Smooth muscle cell (in vitro differentiated cells): Measurements from ENCODE around the gene DOK6. TPM values are rescaled to one million over a fixed set of nuclear protein-coding genes. Genes with fewer than 3 reads are reported as not detected.

Experiments used
- DNase-seq: peaks from one replicate; lab custom pipeline; 2025; ENCODE audit not compliant: unreplicated experiment; lab: John Stamatoyannopoulos, UW
- H2AFZ ChIP-seq: fragments of 200-600 bp; sonication (generic); 2 replicates; pipeline ENCODE4 v1.6.0; 2016; ENCODE audit warnings: antibody characterized with exemption, low read depth, mild to moderate bottlenecking
- H3F3A ChIP-seq: fragments of 200-600 bp; sonication (generic); 2 replicates; pipeline ENCODE4 v1.6.0; 2017; ENCODE audit warnings: antibody characterized with exemption, low read depth
- H3K27ac ChIP-seq: fragments of 200-600 bp; sonication (generic); 2 replicates; pipeline ENCODE4 v1.5.1; 2016; ENCODE audit warnings: low read depth, mild to moderate bottlenecking
- H3K27me3 ChIP-seq: fragments of 200-600 bp; sonication (generic); 2 replicates; pipeline ENCODE4 v1.6.1; 2016; ENCODE audit warnings: low read depth, mild to moderate bottlenecking
- H3K36me3 ChIP-seq: fragments of 200-600 bp; sonication (generic); 2 replicates; pipeline ENCODE4 v1.5.1; 2016; ENCODE audit warnings: low read depth
- H3K4me1 ChIP-seq: fragments of 200-600 bp; sonication (generic); 2 replicates; pipeline ENCODE4 v1.5.1; 2016; ENCODE audit warnings: low read depth
- H3K4me2 ChIP-seq: fragments of 200-600 bp; sonication (generic); 2 replicates; pipeline ENCODE4 v1.6.0; 2016; ENCODE audit warnings: mild to moderate bottlenecking
- H3K4me3 ChIP-seq: fragments of 200-600 bp; sonication (generic); 2 replicates; pipeline ENCODE4 v1.5.1; 2016; ENCODE audit warnings: mild to moderate bottlenecking
- H3K79me2 ChIP-seq: fragments of 200-600 bp; sonication (generic); 2 replicates; pipeline ENCODE4 v1.6.0; 2016; ENCODE audit warnings: low read depth, mild to moderate bottlenecking
- H3K9ac ChIP-seq: fragments of 200-600 bp; sonication (generic); 2 replicates; pipeline ENCODE4 v1.6.0; 2016; ENCODE audit warnings: low read depth
- H3K9me3 ChIP-seq: fragments of 200-600 bp; sonication (generic); replicated peaks from 2 replicates; pipeline ENCODE4 v1.5.1; 2016; ENCODE audit warnings: low read depth
- H4K20me1 ChIP-seq: fragments of 200-600 bp; sonication (generic); 2 replicates; pipeline ENCODE4 v1.6.0; 2016; ENCODE audit warnings: low read depth
- CTCF ChIP-seq: fragments of 200-600 bp; sonication (generic); IDR thresholded peaks from 2 replicates; pipeline ENCODE4 v1.5.1; 2017; ENCODE audit warnings: borderline replicate concordance, mild to moderate bottlenecking, antibody characterized with exemption; ENCODE audit not compliant: insufficient read depth, poor library complexity, severe bottlenecking
- WGBS: methylation state at CpG from one replicate; pipeline ENCODE4 v1.1.7; 2016; ENCODE audit warnings: low lambda C conversion rate; 5-methylcytosine and 5-hydroxymethylcytosine counted together
- polyA plus RNA-seq: library from polyadenylated mRNA; unstranded; fragments of >200 nt; fragmentation: Nextera tagmentation; extraction: Ambion mirVana; gene quantifications from 2 replicates; pipeline ENCODE4 v1.2.1, GENCODE V29; 2016
- total RNA-seq: library from RNA; depleted of rRNA; stranded (reverse); fragments of >200 nt; gene quantifications from 2 replicates; pipeline ENCODE4 v1.2.3, GENCODE V29; 2014

Gene DOK6
- total and polyA plus RNA-seq, 2 experiments from 2014 or later = 7.2 to 21.4 TPM

GRCh38 chr18:69871363-69871762 lies 470.7 kb downstream of the DOK6 start:
- Histone ChIP-seq H3K36me3 (no peaks in the 10 kb centered on the region), H3K79me2 (no peaks in the 10 kb centered on the region), H3K9ac (no peak overlapping the region), H4K20me1 (no peaks in the 10 kb centered on the region), H3K27me3 (no peaks in the 10 kb centered on the region), H3F3A (no peaks in the 10 kb centered on the region), H3K4me2 (no peak overlapping the region), H3K4me1 (no peaks in the 10 kb centered on the region), H3K9me3 (no peaks in the 10 kb centered on the region), H3K27ac (no peak overlapping the region), H3K4me3 (no peak overlapping the region), H2AFZ (no peak overlapping the region)
- no peak for TF ChIP-seq CTCF
- no peak for DNase-seq
- 84% methylated on average over 2 of the region's 2 CpGs for WGBS

- H3K9me3 ChIP-seq = no peaks in the 10 kb centered on the region
- no peaks in the 10 kb centered on the region for H3K4me1 ChIP-seq
- no peaks in the 10 kb centered on the region for H3F3A ChIP-seq
- WGBS = 78% methylated on average over 4 of the region's 4 CpGs
- no peak overlapping the region for H3K4me3 ChIP-seq
- no peak overlapping the region for H3K9ac ChIP-seq
- H3K79me2 ChIP-seq = no peaks in the 10 kb centered on the region
- no peak for DNase-seq
- no peak overlapping the region for H3K4me2 ChIP-seq
- H3K27me3 ChIP-seq = no peaks in the 10 kb centered on the region
- TF ChIP-seq CTCF = no peak
- no peaks in the 10 kb centered on the region for H4K20me1 ChIP-seq
- H3K27ac ChIP-seq = no peak overlapping the region
- no peaks in the 10 kb centered on the region for H3K36me3 ChIP-seq
- no peak overlapping the region for H2AFZ ChIP-seq
These were observed 472.0 kb downstream of the DOK6 start for GRCh38 chr18:69872661-69873060.

GRCh38 chr18:69874058-69874457 lies 473.4 kb downstream of the DOK6 start:
- Histone ChIP-seq H3K79me2 (no peaks in the 10 kb centered on the region), H3K4me3 (no peak overlapping the region), H3K27me3 (no peaks in the 10 kb centered on the region), H3K36me3 (no peaks in the 10 kb centered on the region), H3K9ac (no peak overlapping the region), H3K9me3 (no peaks in the 10 kb centered on the region), H3F3A (no peaks in the 10 kb centered on the region), H4K20me1 (no peaks in the 10 kb centered on the region), H2AFZ (no peak overlapping the region), H3K4me2 (no peak overlapping the region), H3K4me1 (no peaks in the 10 kb centered on the region), H3K27ac (no peak overlapping the region)
- no peak for TF ChIP-seq CTCF
- 80% methylated on average over 2 of the region's 2 CpGs for WGBS
- no peak for DNase-seq

- no peak overlapping the region for H3K27ac ChIP-seq
These were observed 475.8 kb downstream of the DOK6 start for GRCh38 chr18:69876490-69876889.

More at GRCh38 chr18:69876490-69876889, 475.8 kb downstream of the DOK6 start:
- 92% methylated on average over 3 of the region's 3 CpGs for WGBS
- H3K36me3 ChIP-seq = no peaks in the 10 kb centered on the region
- TF ChIP-seq CTCF = no peak
- no peaks in the 10 kb centered on the region for H4K20me1 ChIP-seq
- no peaks in the 10 kb centered on the region for H3K27me3 ChIP-seq
- H3F3A ChIP-seq = no peaks in the 10 kb centered on the region
- no peak overlapping the region for H3K4me3 ChIP-seq
- H3K79me2 ChIP-seq = no peaks in the 10 kb centered on the region
- no peaks in the 10 kb centered on the region for H3K4me1 ChIP-seq
- H3K9ac ChIP-seq = no peak overlapping the region
- no peak overlapping the region for H3K4me2 ChIP-seq
- no peak overlapping the region for H2AFZ ChIP-seq
- no peak for DNase-seq
- no peaks in the 10 kb centered on the region for H3K9me3 ChIP-seq
